ACC112 (cell line): ENCODE results near the gene CDYL.

Experiments used
- H2AFZ ChIP-seq: fragments of 200-600 bp; sonication (generic); one replicate; pipeline ENCODE4 v1.6.0; 2017; ENCODE audit warnings: antibody characterized with exemption, low read length; ENCODE audit not compliant: unreplicated experiment
- H3K27ac ChIP-seq: fragments of 200-600 bp; sonication (generic); 2 replicates; pipeline ENCODE4 v1.5.1; 2014; ENCODE audit warnings: low read depth, mild to moderate bottlenecking, antibody characterized with exemption, low read length, moderate library complexity
- H3K27me3 ChIP-seq: fragments of 200-600 bp; sonication (generic); 2 replicates; pipeline ENCODE4 v1.6.1; 2014; ENCODE audit warnings: mild to moderate bottlenecking, antibody characterized with exemption, low read length, moderate library complexity, mixed read lengths; ENCODE audit not compliant: insufficient read depth
- H3K36me3 ChIP-seq: fragments of 200-600 bp; sonication (generic); 2 replicates; pipeline ENCODE4 v1.6.1; 2016; ENCODE audit warnings: mild to moderate bottlenecking, antibody characterized with exemption, low read length, moderate library complexity, mixed read lengths; ENCODE audit not compliant: insufficient read depth
- H3K4me1 ChIP-seq: fragments of 200-600 bp; sonication (generic); one replicate; pipeline ENCODE4 v1.6.1; 2016; ENCODE audit warnings: low read length, mixed read lengths; ENCODE audit not compliant: insufficient read depth, unreplicated experiment, control insufficient read depth
- H3K4me3 ChIP-seq: fragments of 200-600 bp; sonication (generic); 2 replicates; pipeline ENCODE4 v1.5.1; 2014; ENCODE audit warnings: mild to moderate bottlenecking, low read depth, low read length
- H3K79me2 ChIP-seq: fragments of 200-600 bp; sonication (generic); one replicate; pipeline ENCODE4 v1.6.0; 2016; ENCODE audit warnings: low read length; ENCODE audit not compliant: control insufficient read depth, unreplicated experiment, insufficient read depth

The CDYL gene

GRCh38 chr6:4743062-4743461, 33.1 kb upstream of the CDYL start:
- no peak overlapping the region for H3K27ac ChIP-seq
- no peak overlapping the region for H3K4me3 ChIP-seq
- no peaks in the 10 kb centered on the region for H3K4me1 ChIP-seq
- no peak overlapping the region for H2AFZ ChIP-seq
- H3K79me2 ChIP-seq = no peaks in the 10 kb centered on the region
- H3K36me3 ChIP-seq = no peaks in the 10 kb centered on the region
- no peaks in the 10 kb centered on the region for H3K27me3 ChIP-seq

- Histone ChIP-seq H3K4me1 (no peaks in the 10 kb centered on the region), H3K27ac (no peak overlapping the region), H3K36me3 (no peaks in the 10 kb centered on the region), H2AFZ (no peak overlapping the region), H3K27me3 (0 out of 2 replicates have a peak, but pooled peaks cover 3% of the 10 kb centered on the region), H3K79me2 (no peaks in the 10 kb centered on the region), H3K4me3 (no peak overlapping the region)
These were observed 32.3 kb upstream of the CDYL start for GRCh38 chr6:4743926-4744325.

GRCh38 chr6:4747588-4747987, 28.6 kb upstream of the CDYL start:
- no peaks in the 10 kb centered on the region for H3K36me3 ChIP-seq
- H3K27ac ChIP-seq = no peak overlapping the region
- no peak overlapping the region for H3K4me3 ChIP-seq
- no peak overlapping the region for H2AFZ ChIP-seq
- H3K79me2 ChIP-seq = no peaks in the 10 kb centered on the region
- no peaks in the 10 kb centered on the region for H3K4me1 ChIP-seq
- H3K27me3 ChIP-seq = 0 out of 2 replicates have a peak, but pooled peaks cover 3% of the 10 kb centered on the region

- H3K4me1 ChIP-seq = no peaks in the 10 kb centered on the region
- no peak overlapping the region for H3K27ac ChIP-seq
- H2AFZ ChIP-seq = no peak overlapping the region
- no peaks in the 10 kb centered on the region for H3K79me2 ChIP-seq
- no peaks in the 10 kb centered on the region for H3K36me3 ChIP-seq
- no peak overlapping the region for H3K4me3 ChIP-seq
- H3K27me3 ChIP-seq = 0 out of 2 replicates have a peak, but pooled peaks cover 3% of the 10 kb centered on the region
These were observed 24.3 kb upstream of the CDYL start for GRCh38 chr6:4751823-4752464.

GRCh38 chr6:4756247-4756646, 20.0 kb upstream of the CDYL start:
- no peaks in the 10 kb centered on the region for H3K27me3 ChIP-seq
- H3K79me2 ChIP-seq = no peaks in the 10 kb centered on the region
- no peaks in the 10 kb centered on the region for H3K4me1 ChIP-seq
- no peak overlapping the region for H2AFZ ChIP-seq
- H3K27ac ChIP-seq = no peak overlapping the region
- H3K36me3 ChIP-seq = no peaks in the 10 kb centered on the region
- H3K4me3 ChIP-seq = no peak overlapping the region

GRCh38 chr6:4759997-4760396, 16.2 kb upstream of the CDYL start:
- H3K4me1 ChIP-seq = no peaks in the 10 kb centered on the region
- H3K27me3 ChIP-seq = no peaks in the 10 kb centered on the region
- no peaks in the 10 kb centered on the region for H3K79me2 ChIP-seq
- H2AFZ ChIP-seq = no peak overlapping the region
- H3K27ac ChIP-seq = no peak overlapping the region
- H3K36me3 ChIP-seq = no peaks in the 10 kb centered on the region
- H3K4me3 ChIP-seq = no peak overlapping the region

GRCh38 chr6:4760773-4761172, 15.4 kb upstream of the CDYL start:
- Histone ChIP-seq H2AFZ (no peak overlapping the region), H3K36me3 (no peaks in the 10 kb centered on the region), H3K27ac (no peak overlapping the region), H3K79me2 (no peaks in the 10 kb centered on the region), H3K4me1 (no peaks in the 10 kb centered on the region), H3K27me3 (no peaks in the 10 kb centered on the region), H3K4me3 (no peak overlapping the region)

GRCh38 chr6:4762294-4762693, 13.9 kb upstream of the CDYL start:
- Histone ChIP-seq H3K27ac (no peak overlapping the region), H3K4me3 (no peak overlapping the region), H3K4me1 (no peaks in the 10 kb centered on the region), H3K79me2 (no peaks in the 10 kb centered on the region), H3K27me3 (no peaks in the 10 kb centered on the region), H3K36me3 (no peaks in the 10 kb centered on the region), H2AFZ (no peak overlapping the region)

- Histone ChIP-seq H3K4me3 (no peak overlapping the region), H3K27me3 (no peaks in the 10 kb centered on the region), H3K27ac (no peak overlapping the region), H3K79me2 (no peaks in the 10 kb centered on the region), H2AFZ (no peak overlapping the region), H3K4me1 (no peaks in the 10 kb centered on the region), H3K36me3 (no peaks in the 10 kb centered on the region)
These were observed 12.3 kb upstream of the CDYL start for GRCh38 chr6:4763921-4764320.

GRCh38 chr6:4768815-4769214, 7.4 kb upstream of the CDYL start:
- H3K27ac ChIP-seq = no peak overlapping the region
- no peak overlapping the region for H3K4me3 ChIP-seq
- H3K79me2 ChIP-seq = no peaks in the 10 kb centered on the region
- H3K4me1 ChIP-seq = no peaks in the 10 kb centered on the region
- no peaks in the 10 kb centered on the region for H3K27me3 ChIP-seq
- no peaks in the 10 kb centered on the region for H3K36me3 ChIP-seq
- H2AFZ ChIP-seq = no peak overlapping the region

GRCh38 chr6:4772750-4773149, 3.5 kb upstream of the CDYL start:
- Histone ChIP-seq H3K36me3 (no peaks in the 10 kb centered on the region), H3K4me3 (no peak overlapping the region), H2AFZ (no peak overlapping the region), H3K27ac (no peak overlapping the region), H3K79me2 (peaks cover 9% of the 10 kb centered on the region), H3K4me1 (no peaks in the 10 kb centered on the region), H3K27me3 (peaks cover 9% of the 10 kb centered on the region; the same call in 1 of the 2 replicates)
